Activated T-cell treated with anti-CD3 and anti-CD28 coated beads, Interleukin-2, amount 50 U/mL, for 24 hours (primary cell): Measurements from ENCODE around the gene SPIRE2.
A peak's percentile ranks its signal among the peaks of the same experiment; 100 is the strongest.
"Not testable (repeated sequence)": the region's sequence is repeated elsewhere in the genome, so short reads cannot be mapped to it uniquely, and the experiment has no call there.

Experiments used
- DNase-seq: peaks from one replicate; pipeline ENCODE4 v3.0.0-alpha.2; 2020
- H3K27ac Mint-ChIP-seq: 2 replicates; pipeline ENCODE4 v1.8.0; 2020; ENCODE audit warnings: mild to moderate bottlenecking, mixed read lengths
- H3K27me3 Mint-ChIP-seq: 2 replicates; pipeline ENCODE4 v1.8.0; 2020; ENCODE audit warnings: mixed read lengths
- H3K36me3 Mint-ChIP-seq: 2 replicates; pipeline ENCODE4 v1.8.0; 2020; ENCODE audit warnings: low read depth, mixed read lengths
- H3K4me1 Mint-ChIP-seq: 2 replicates; pipeline ENCODE4 v1.8.0; 2020; ENCODE audit warnings: low read depth, mixed read lengths
- H3K4me3 Mint-ChIP-seq: 2 replicates; pipeline ENCODE4 v1.8.0; 2020; ENCODE audit warnings: mild to moderate bottlenecking, moderate library complexity, mixed read lengths
- H3K9me3 Mint-ChIP-seq: 2 replicates; pipeline ENCODE4 v1.8.0; 2020; ENCODE audit warnings: mixed read lengths

Gene SPIRE2

DNA sequence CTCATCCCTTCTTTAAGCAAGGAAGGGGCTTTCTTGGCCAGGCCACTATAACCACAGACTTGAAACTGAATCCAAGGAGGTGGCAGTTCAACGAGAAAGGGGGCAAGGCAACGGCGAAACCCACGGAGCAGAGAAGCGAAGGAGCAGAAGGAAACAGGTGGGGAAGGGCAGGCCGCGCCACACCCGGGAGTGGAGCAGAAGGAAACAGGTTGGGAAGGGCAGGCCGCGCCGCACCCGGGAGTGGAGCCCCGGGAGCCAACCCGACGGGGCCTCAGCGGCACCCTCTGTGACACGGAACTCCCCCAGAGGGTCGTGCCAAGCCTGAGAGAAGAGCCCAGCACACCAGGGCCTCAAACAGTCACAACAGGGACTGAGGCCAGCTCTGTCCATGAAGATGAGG is 32.2 kb upstream of the SPIRE2 start:
- Mint-ChIP-seq H3K9me3 (no peaks in the 10 kb centered on the region), H3K4me3 (no peak overlapping the region), H3K27ac (no peak overlapping the region), H3K27me3 (no peaks in the 10 kb centered on the region), H3K36me3 (peaks cover 89% of the 10 kb centered on the region), H3K4me1 (peaks cover 4% of the 10 kb centered on the region)
- no peak for DNase-seq

DNA sequence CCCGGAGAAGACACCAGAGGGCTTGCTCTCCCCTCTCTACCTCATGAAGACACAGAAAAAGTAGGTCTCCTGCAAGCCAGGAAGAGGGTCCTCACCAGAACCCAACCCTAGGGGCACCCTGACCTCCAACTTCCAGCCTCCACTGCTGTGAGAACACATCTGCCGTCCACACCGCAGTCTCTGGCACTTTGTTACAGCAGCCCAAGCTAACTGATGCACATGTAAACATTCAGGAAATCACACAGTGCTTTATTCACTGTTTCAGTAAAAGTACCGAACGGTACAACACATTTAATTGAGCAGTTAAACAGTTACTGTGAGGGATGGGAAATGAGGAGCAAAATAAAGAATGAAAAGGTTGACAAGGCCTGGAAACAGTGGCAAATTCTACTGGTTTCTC is 30.1 kb upstream of the SPIRE2 start:
- Mint-ChIP-seq H3K27ac (no peak overlapping the region), H3K4me1 (peaks cover 3% of the 10 kb centered on the region), H3K9me3 (no peaks in the 10 kb centered on the region), H3K27me3 (no peaks in the 10 kb centered on the region), H3K36me3 (peaks cover 89% of the 10 kb centered on the region), H3K4me3 (no peak overlapping the region)
- DNase-seq, result no peak

DNA sequence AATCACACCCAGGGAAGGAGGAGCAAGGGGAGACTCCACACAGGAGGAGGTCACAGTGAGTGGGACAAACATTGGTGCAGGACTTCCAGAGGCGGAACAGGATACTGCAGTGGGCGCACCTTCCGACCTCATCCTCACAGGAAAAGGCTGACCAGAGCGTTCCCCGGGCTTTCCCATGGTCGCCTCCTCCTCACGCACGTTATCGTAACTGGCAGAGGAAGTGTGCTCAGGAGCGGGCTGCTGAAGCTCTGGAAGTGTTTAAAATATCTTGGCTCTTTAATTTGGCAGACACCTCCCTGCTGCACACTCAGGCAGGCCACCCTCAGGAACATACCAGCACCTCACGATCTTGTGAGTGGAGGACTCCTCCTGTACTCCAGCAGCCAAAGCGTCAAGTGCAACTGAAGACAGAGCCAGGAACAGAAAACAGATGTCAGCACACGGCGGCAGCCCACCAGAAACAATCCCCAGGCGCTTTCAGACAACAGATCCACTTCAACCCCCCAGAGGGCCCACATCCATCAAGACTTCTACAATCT is 29.4 kb upstream of the SPIRE2 start:
- DNase-seq, result no peak
- no peaks in the 10 kb centered on the region for H3K27me3 Mint-ChIP-seq
- H3K4me1 Mint-ChIP-seq, result peaks cover 2% of the 10 kb centered on the region
- no peak overlapping the region for H3K27ac Mint-ChIP-seq
- H3K9me3 Mint-ChIP-seq, result no peaks in the 10 kb centered on the region
- H3K36me3 Mint-ChIP-seq, result peaks cover 91% of the 10 kb centered on the region
- H3K4me3 Mint-ChIP-seq, result no peak overlapping the region

DNA sequence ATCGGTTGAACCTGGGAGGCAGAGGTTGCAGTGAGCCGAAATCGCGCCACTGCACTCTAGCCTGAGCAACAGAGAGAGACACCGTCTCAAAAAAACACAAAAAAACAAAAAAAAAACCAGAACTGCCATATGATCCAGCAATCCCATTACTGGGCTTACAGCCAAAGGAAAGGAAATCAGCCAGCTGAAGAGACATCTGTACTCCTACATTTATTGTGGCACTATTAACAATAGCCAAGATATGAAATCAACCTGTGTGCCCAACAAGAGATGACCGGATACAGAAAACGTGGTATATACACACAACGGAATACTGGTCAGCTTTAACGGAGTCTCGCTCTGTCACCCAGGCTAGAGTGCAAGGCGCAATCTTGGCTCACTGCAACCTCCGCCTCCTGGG is 26.5 kb upstream of the SPIRE2 start:
- peaks cover 90% of the 10 kb centered on the region for H3K36me3 Mint-ChIP-seq
- DNase-seq, result no peak
- H3K27me3 Mint-ChIP-seq, result no peaks in the 10 kb centered on the region
- no peaks in the 10 kb centered on the region for H3K9me3 Mint-ChIP-seq
- no peak overlapping the region for H3K27ac Mint-ChIP-seq
- no peaks in the 10 kb centered on the region for H3K4me1 Mint-ChIP-seq
- no peak overlapping the region for H3K4me3 Mint-ChIP-seq

DNA sequence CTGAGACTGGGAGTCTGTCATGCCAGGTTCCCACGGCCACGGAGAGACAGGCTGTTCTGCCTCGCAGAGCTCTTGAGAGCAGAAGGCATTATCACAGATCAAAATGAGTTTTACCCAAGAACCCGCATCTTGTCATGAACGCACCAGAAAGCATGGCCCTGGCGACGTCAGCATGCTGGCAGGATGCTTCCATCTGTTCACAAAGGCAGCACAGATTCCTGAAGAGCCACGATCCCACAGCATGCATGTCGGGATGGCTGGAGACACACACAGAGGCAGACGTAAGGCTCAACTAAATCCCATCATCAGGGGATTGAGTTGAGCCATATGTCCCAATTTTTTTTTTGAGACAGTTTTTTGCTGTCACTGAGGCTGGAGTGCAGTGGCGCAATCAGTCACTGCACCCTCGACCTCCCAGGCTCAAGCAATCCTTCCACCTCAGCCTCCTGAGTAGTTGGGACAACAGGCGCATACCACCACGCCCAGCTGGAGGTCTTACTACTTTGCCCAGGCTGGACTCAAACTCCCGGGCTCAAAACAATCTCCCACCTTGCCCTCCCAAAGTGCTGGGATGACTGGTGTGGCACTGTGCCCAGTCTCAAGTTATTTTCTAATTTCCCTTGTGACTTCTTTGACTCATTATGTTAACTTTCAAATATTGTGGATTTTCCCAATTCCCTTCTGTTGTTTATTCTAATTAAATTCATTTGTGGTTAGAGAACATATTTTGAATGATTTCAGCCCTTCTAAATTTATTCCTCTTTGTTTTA is 23.0 kb upstream of the SPIRE2 start:
- no peaks in the 10 kb centered on the region for H3K4me1 Mint-ChIP-seq
- DNase-seq, result no peak
- H3K36me3 Mint-ChIP-seq, result peaks cover 93% of the 10 kb centered on the region
- H3K4me3 Mint-ChIP-seq, result no peak overlapping the region
- H3K9me3 Mint-ChIP-seq, result no peaks in the 10 kb centered on the region
- no peak overlapping the region for H3K27ac Mint-ChIP-seq
- H3K27me3 Mint-ChIP-seq, result no peaks in the 10 kb centered on the region

DNA sequence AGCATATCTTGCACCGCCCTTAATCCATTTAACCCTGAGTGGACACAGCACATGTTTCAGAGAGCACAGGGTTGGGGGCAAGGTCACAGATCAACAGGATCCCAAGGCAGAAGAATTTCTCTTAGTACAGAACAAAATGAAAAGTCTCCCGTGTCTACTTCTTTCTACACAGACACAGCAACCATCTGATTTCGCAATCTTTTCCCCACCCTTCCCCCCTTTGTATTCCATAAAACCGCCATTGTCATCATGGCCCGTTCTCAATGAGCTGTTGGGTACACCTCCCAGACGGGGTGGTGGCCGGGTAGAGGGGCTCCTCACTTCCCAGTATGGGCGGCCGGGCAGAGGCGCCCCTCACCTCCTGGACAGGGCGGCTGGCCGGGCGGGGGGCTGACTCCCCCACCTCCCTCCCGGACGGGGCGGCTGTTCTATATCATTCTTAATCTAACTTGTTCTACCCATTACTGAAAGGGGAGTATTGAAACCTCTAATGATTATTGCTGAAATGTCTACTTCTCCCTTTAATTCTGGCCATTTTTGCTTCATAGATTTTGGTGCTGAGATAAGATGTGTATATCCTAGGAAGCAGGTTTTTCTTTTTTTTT is 21.6 kb upstream of the SPIRE2 start:
- H3K27ac Mint-ChIP-seq, H3K4me1 Mint-ChIP-seq, DNase-seq, H3K27me3 Mint-ChIP-seq, H3K4me3 Mint-ChIP-seq, H3K9me3 Mint-ChIP-seq: not testable (repeated sequence)
- peaks cover 96% of the 10 kb centered on the region for H3K36me3 Mint-ChIP-seq

DNA sequence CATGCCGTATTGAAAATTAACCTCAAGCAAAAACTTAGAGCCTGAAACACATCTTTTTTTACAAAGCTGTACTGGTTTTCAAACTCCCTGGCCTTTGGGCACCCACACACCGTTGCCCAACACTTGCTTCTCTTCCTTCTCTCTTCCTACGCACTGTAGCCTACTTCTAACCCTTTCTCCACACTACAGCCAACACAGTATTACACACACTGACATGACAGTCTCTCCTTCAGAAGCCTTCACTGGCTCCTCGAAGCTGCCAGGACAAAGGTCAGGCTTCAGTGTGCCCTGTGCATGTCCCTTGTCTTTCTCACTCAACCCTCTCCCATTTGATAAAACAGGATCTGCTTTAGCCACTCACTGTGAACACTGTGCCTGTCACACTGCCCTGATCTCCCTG is 19.8 kb upstream of the SPIRE2 start:
- Mint-ChIP-seq H3K27ac (no peak overlapping the region), H3K27me3 (no peaks in the 10 kb centered on the region), H3K9me3 (no peaks in the 10 kb centered on the region), H3K4me1 (peaks cover 3% of the 10 kb centered on the region), H3K36me3 (peaks cover 87% of the 10 kb centered on the region), H3K4me3 (no peak overlapping the region)
- no peak for DNase-seq

DNA sequence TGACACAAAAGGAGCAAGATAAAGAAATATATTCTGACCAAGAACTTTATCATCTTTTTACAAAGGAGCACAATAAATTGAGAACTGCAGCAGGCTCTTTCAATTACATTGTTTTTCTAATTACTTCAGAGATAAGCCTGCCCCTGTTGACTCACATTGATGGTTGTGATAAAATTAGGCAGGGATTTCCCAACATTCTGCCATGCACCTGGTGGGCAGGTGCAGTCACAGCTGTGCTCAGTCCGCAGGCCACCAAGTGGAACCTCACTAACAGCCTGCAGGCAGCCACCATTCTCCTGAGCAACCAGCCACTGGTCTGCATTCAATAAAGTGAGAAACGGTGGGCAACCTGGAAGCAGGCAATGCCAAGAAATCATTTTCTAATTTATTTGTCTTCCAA is 17.0 kb upstream of the SPIRE2 start:
- Mint-ChIP-seq H3K27ac (no peak overlapping the region), H3K4me3 (no peak overlapping the region), H3K27me3 (no peaks in the 10 kb centered on the region)

DNA sequence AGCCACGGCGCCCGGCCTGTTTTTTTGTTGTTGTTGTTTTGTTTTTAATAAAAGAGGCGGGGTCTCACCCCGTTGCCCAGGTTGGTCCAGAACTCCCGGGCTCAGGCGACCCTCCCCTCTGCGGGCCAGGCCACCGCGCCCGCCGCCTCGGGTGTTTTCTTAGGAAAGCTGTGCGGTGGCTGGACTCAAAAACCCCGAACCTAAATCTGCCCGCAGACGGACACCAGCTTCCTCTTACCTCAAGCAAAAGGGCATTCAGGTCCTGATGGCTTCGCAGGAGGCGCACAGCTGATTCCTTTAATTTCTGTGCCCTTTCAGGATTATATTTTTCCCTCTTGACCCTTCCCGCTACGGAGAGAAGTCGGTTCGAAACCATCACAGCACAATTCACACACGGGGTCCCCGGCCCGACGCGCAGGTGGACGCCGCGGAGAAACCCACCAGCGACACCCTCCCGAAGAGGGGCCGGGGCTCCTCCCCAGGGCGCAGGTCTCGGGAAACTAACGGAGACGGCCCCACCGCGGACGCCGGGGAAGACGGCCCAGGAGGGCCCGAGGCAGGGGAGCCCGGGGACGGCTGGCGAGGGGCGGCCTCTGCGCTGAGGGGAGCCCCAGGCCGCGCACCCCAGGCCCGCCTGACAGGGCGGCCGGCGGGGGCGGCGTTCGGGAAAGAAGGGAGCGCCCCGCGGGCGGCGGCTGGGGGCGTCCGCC is 12.5 kb upstream of the SPIRE2 start:
- peak overlapping the region; percentile 84 for H3K27ac Mint-ChIP-seq
- peak overlapping the region; percentile 89 for H3K4me3 Mint-ChIP-seq
- peaks cover 42% of the 10 kb centered on the region for H3K4me1 Mint-ChIP-seq
- H3K9me3 Mint-ChIP-seq, result no peaks in the 10 kb centered on the region
- no peak for DNase-seq
- no peaks in the 10 kb centered on the region for H3K27me3 Mint-ChIP-seq
- H3K36me3 Mint-ChIP-seq, result peaks cover 37% of the 10 kb centered on the region

More for the DNA sequence above, 17.0 kb upstream of the SPIRE2 start:
- Mint-ChIP-seq H3K4me1 (peaks cover 18% of the 10 kb centered on the region), H3K36me3 (peaks cover 80% of the 10 kb centered on the region), H3K9me3 (no peaks in the 10 kb centered on the region)
- DNase-seq, result no peak

DNA sequence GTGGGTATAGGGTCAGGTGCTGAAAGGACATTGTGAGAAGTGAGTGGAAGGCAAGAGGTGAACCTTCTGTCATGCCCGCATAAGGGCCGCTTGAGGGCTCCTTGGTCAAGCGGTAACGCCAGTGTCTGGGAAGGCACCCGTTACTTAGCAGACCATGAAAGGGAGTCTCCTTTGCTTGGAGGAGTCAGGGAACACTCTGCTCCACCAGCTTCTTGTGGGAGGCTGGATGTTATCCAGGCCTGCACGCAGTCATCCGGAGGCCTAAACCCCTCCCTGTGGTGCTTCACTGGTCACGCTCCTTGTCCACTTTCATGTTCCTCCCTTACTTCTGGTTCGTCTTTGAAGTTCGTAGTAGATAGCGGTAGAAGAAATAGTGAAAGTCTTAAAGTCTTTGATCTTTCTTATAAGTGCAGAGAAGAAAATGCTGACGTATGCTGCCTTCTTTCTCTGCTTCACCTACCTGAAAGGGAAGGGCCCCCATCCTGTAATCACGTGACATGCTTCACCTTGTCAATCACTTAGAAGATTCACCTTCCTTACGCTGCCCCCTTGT is 9.3 kb upstream of the SPIRE2 start:
- peaks cover 15% of the 10 kb centered on the region for H3K36me3 Mint-ChIP-seq
- not testable (repeated sequence) for DNase-seq, H3K27me3 Mint-ChIP-seq, H3K27ac Mint-ChIP-seq, H3K9me3 Mint-ChIP-seq
- peak overlapping the region; percentile 34 for H3K4me3 Mint-ChIP-seq
- peaks cover 40% of the 10 kb centered on the region for H3K4me1 Mint-ChIP-seq

DNA sequence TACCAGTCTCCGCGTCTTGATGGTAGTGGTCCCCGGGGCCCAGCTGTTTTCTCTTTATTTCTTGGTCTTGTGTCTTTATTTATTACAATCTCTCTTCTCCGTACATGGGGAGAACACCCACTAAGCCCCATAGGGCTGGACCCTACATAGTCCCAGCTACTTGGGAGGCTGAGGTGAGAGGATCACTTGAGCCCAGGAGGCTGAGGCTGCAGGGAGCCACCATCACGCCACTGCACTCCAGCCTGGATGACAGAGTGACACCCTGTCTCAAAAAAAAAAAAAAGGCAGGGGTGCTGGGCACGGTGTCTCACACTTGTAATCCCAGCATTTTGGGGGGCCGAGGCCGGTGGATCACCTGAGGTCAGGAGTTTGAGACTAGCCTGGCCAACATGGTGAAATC is 8.8 kb upstream of the SPIRE2 start:
- Mint-ChIP-seq H3K4me3 (peak overlapping the region; percentile 34), H3K36me3 (peaks cover 10% of the 10 kb centered on the region), H3K4me1 (peaks cover 35% of the 10 kb centered on the region)
- not testable (repeated sequence) for H3K27ac Mint-ChIP-seq, DNase-seq, H3K27me3 Mint-ChIP-seq, H3K9me3 Mint-ChIP-seq

DNA sequence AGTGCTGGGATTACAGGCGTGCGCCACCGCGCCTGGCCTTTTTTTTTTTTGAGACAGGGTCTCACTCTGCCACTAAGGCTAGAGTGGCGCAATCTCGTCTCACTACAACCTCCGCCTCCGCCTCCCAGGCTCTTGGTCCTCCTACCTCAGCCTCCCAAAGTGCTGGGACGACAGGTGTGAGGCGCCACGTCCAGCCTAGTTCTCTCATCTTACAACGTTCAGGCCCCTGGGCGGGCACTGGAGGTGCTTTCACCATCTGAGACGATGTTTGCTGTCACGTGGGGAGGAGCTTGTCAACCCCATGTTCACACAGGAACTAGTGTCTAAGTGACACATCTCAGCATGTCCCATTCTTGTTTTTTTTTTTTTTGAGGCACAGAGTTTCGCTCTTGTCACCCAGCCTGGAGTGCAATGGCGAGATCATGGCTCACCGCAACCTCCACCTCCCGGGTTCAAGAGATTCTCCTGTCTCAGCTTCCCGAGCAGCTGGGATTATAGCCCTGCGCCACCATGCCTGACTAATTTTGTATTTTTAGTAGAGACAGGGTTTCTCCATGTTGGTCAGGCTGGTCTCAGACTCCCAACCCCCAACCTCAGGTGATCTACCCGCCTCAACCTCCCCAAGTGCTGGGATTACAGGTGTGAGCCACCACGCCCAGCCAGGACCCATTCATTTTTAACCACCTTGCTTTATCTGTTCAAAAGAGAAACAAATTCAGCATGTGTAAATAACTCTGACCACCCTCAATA is 6.7 kb upstream of the SPIRE2 start:
- no peak overlapping the region for H3K27ac Mint-ChIP-seq

DNA sequence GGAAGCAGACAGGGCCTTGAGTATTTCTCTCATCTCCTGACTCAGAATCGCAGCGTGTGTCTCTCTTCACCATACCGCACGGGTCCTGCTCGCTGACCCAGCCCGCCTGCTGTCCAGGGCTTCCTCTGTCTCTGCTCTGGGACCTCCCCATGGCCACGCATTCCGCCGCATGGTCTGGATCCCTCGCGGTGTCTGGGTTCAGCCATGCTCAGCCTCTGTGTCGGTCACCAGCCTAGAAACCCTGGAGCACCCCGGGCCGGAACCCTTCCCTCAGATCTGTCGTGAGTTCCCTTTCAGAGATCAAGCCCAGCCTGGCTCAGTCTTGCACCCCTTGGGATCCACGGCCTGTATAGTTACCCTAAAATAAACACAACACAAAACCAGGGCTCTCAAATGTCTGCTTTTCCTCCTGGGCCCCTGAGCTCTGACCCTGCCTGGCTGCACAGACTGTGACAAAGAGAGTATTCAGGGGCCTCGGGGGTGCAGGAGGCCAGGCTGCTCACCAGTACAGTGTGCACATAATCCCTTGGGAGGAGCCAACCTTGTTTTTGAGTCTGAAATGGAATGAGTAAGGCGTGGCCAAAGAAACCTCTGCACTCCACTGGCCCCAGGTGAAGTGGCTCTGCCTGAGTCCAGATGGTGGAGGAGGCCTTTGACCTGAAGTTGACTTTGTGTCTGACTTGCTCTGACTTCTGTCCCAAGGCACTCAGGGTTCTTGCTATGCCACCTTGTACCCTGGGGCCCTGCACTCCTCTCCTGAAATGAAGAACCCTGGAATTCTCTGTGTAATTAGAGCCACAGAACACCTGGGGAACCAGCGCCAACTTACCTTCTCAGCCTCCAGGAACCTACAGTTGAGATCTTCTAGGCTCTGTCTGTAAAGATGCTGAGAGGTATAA is 5.8 kb upstream of the SPIRE2 start:
- no peak overlapping the region for H3K27ac Mint-ChIP-seq
- DNase-seq, result no peak
- H3K36me3 Mint-ChIP-seq, result no peaks in the 10 kb centered on the region
- peaks cover 4% of the 10 kb centered on the region for H3K27me3 Mint-ChIP-seq
- no peaks in the 10 kb centered on the region for H3K9me3 Mint-ChIP-seq
- peaks cover 25% of the 10 kb centered on the region for H3K4me1 Mint-ChIP-seq
- no peak overlapping the region for H3K4me3 Mint-ChIP-seq

More for the DNA sequence above, 6.7 kb upstream of the SPIRE2 start:
- Mint-ChIP-seq H3K36me3 (no peaks in the 10 kb centered on the region), H3K4me3 (no peak overlapping the region), H3K27me3 (no peaks in the 10 kb centered on the region), H3K4me1 (peaks cover 28% of the 10 kb centered on the region), H3K9me3 (no peaks in the 10 kb centered on the region)
- DNase-seq, result no peak
